Vagina (tissue), 2 donors: ENCODE measurements around the gene ZNF813. TPM values are rescaled to one million over a fixed set of nuclear protein-coding genes. Genes with fewer than 3 reads are reported as not detected.

ENCODE experiments used
- DNase-seq, 2 donors: peaks; one replicate each; pipeline ENCODE4 v3.0.0-alpha.2; 2017; ENCODE audit errors: extremely low spot score in 2 of 2
- H3K27ac ChIP-seq: fragments of 200-600 bp; sonication (generic); one replicate; pipeline ENCODE4 v1.5.1; 2019
- H3K27me3 ChIP-seq: fragments of 200-600 bp; sonication (generic); one replicate; pipeline ENCODE4 v1.5.1; 2019
- H3K36me3 ChIP-seq, 2 donors: fragments of 200-600 bp; sonication (generic); one replicate each; pipeline ENCODE4 v1.5.1; 2017 to 2019
- H3K4me1 ChIP-seq: fragments of 200-600 bp; sonication (generic); one replicate; pipeline ENCODE4 v1.5.1; 2019
- H3K4me3 ChIP-seq, 2 donors: fragments of 200-600 bp; sonication (generic); 1 replicate in 1 of 2; 2 replicates in 1 of 2; pipeline ENCODE4 v1.5.1; 2016 to 2019
- H3K9me3 ChIP-seq: fragments of 200-600 bp; sonication (generic); one replicate; pipeline ENCODE4 v1.5.1; 2019
- POLR2A ChIP-seq, 2 donors: fragments of 450-650 bp; IDR thresholded peaks; one replicate each; pipeline ENCODE4 v1.6.1; 2017; ENCODE audit warnings: antibody characterized with exemption in 2 of 2, mild to moderate bottlenecking in 2 of 2, moderate library complexity in 2 of 2
- POLR2AphosphoS5 ChIP-seq, 2 donors: sonication (generic); formaldehyde crosslinking; IDR thresholded peaks; one replicate each; pipeline ENCODE4 v1.9.0; 2017; ENCODE audit warnings: antibody characterized with exemption in 2 of 2, mild to moderate bottlenecking in 2 of 2, low read depth in 1 of 2; ENCODE audit not compliant: insufficient read depth in 1 of 2
- intact Hi-C: fragments of 100-400 bp; cut with DNase I; formaldehyde crosslinking; loops from one replicate; pipeline ENCODE4 v1.15.1; 2023
- total RNA-seq: library from RNA; depleted of rRNA; stranded (reverse); fragments of >200 nt; gene quantifications from one replicate; pipeline ENCODE4 v1.2.3, GENCODE V29; 2016
- TF ChIP-seq, protein P1 (sequence below), 3 experiments: fragments of 450-650 bp in 2 of 3; fragments of 200-600 bp in 1 of 3; sonication (generic) in 1 of 3; IDR thresholded peaks; one replicate each; pipeline ENCODE4 v1.5.1; 2017 to 2019; ENCODE audit warnings: antibody characterized with exemption in 3 of 3, mild to moderate bottlenecking in 2 of 3, moderate library complexity in 2 of 3

Gene ZNF813
- total RNA-seq, 1 donor from 2014 or later, result 4.2 TPM

DNA sequence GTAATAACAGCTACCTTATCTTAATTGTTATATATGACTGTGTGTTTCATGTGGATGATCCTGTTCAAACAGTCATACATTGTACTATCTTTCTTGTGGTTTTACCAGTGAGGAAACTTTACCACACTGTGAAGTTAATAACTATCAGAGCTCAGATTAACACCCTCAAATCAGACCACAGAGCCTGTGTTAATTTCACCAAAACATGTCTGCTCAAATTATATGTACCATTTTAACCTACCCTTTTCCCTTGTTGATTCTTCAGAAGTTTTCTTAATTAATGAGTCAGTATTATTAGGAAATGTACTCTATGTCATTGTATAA lies 68.7 kb downstream of the ZNF813 start:
- no peaks in the 10 kb centered on the region for H3K36me3 ChIP-seq
- peaks cover 8% of the 10 kb centered on the region for H3K4me1 ChIP-seq
- H3K27me3 ChIP-seq, result no peaks in the 10 kb centered on the region
- no peaks in the 10 kb centered on the region for H3K9me3 ChIP-seq
- H3K4me3 ChIP-seq, result no peak overlapping the region
- DNase-seq, result no peak
- TF ChIP-seq, protein P1, sequence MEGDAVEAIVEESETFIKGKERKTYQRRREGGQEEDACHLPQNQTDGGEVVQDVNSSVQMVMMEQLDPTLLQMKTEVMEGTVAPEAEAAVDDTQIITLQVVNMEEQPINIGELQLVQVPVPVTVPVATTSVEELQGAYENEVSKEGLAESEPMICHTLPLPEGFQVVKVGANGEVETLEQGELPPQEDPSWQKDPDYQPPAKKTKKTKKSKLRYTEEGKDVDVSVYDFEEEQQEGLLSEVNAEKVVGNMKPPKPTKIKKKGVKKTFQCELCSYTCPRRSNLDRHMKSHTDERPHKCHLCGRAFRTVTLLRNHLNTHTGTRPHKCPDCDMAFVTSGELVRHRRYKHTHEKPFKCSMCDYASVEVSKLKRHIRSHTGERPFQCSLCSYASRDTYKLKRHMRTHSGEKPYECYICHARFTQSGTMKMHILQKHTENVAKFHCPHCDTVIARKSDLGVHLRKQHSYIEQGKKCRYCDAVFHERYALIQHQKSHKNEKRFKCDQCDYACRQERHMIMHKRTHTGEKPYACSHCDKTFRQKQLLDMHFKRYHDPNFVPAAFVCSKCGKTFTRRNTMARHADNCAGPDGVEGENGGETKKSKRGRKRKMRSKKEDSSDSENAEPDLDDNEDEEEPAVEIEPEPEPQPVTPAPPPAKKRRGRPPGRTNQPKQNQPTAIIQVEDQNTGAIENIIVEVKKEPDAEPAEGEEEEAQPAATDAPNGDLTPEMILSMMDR (IDR thresholded peaks at IDR 0.05), result no peak
- TF ChIP-seq POLR2A (IDR thresholded peaks at IDR 0.05) (no peak), POLR2AphosphoS5 (IDR thresholded peaks at IDR 0.05; ENCODE audit: insufficient read depth in 1 of 2, low read depth in 1 of 2) (no peak)
- intact Hi-C loops, result no loop called here
- H3K27ac ChIP-seq, result no peak overlapping the region

DNA sequence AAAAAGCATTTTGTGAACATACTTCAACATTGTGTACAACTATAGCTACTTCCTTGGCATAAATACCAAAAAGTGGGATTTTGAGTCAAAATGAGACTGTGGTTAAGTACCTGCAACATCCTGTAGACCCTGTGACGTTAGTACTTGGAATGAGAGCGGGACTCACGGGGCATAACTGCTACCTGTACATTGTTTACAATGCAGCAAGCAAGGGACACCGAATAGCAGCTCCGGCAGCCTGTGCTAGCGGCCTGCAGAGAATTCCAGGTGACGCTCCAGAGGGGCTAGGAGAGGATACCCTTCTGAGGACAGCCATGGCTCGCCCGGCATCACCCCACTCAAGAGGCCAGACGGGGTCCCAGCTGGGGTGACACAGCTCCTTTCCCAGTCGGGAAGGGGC lies 69.6 kb downstream of the ZNF813 start:
- intact Hi-C loops, result no loop called here
- Histone ChIP-seq H3K9me3 (no peaks in the 10 kb centered on the region), H3K36me3 (peaks cover 0 to 4% of the 10 kb centered on the region in 2 donors), H3K27me3 (no peaks in the 10 kb centered on the region), H3K27ac (peak overlapping the region; percentile 81), H3K4me1 (peaks cover 8% of the 10 kb centered on the region), H3K4me3 (peak overlapping the region; percentile 67 to 68)
- TF ChIP-seq POLR2A (IDR thresholded peaks at IDR 0.05) (no peak), POLR2AphosphoS5 (IDR thresholded peaks at IDR 0.05; ENCODE audit: insufficient read depth in 1 of 2, low read depth in 1 of 2) (no peak)
- TF ChIP-seq, protein P1 (IDR thresholded peaks at IDR 0.05), result no peak
- no peak for DNase-seq

DNA sequence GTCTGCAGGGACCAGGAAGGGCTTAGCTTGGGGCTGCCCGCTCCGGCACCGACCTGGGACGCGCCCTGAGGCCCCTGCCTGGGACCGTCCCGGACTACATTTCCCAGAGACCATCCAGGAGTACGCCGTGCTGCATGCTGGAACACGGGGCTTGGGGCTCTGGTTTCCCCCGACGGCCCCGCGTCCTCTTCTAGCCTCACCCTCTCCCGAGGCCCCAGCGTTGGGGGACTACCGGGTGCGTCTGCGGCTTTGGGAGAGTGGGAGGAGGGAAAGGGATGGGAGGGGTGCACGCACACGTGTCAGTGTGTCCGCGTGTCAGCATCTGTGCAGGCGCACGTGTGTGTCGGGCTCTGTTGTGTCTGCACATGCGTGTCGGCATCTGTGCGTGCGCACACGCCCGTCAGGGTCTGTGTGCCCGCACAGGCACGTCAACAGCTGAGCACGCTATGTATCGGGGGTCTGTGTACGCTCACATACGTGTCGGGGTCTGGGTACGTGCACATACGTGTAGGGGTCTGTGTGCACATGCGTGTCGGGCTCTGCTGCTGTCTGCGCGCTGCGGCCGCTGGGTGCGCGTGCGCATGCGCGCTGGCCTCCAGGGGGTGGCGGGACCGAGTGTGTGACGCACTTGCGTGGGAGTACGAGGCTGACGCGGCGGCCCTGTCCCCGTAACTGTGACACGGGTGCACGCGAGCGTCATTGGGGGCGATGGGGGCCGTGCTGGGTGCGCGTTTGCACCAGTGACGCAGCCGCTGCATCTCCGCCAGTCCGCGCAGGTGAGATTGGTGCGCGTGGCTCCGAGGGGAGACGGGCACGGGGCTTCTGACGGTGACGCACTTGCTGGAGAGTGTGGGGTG lies 70.2 kb downstream of the ZNF813 start, which contains the start of gene ZNF331:
Gene ZNF331 (plus strand): TSS at position 625 of the 857 bp plus-strand sequence. CDS start 31,232 bp downstream, outside the sequence.
- H3K36me3 ChIP-seq, result peaks cover 0 to 4% of the 10 kb centered on the region in 2 donors
- H3K4me3 ChIP-seq, result peak within 1 kb of the TSS; percentile 67 to 68
- no peaks in the 10 kb centered on the region for H3K9me3 ChIP-seq
- peak within 1 kb of the TSS; percentile 81 for H3K27ac ChIP-seq
- TF ChIP-seq, protein P1 (IDR thresholded peaks at IDR 0.05), result peak in 1 of 3 experiments; percentile 44
- TF ChIP-seq POLR2AphosphoS5 (IDR thresholded peaks at IDR 0.05; ENCODE audit: insufficient read depth in 1 of 2, low read depth in 1 of 2) (peak; percentile 71 to 91), POLR2A (IDR thresholded peaks at IDR 0.05) (peak in 1 of 2 donors; percentile 54)
- no peaks in the 10 kb centered on the region for H3K27me3 ChIP-seq
- intact Hi-C loops, result no loop called here
- no peak for DNase-seq
- H3K4me1 ChIP-seq, result peaks cover 8% of the 10 kb centered on the region

DNA sequence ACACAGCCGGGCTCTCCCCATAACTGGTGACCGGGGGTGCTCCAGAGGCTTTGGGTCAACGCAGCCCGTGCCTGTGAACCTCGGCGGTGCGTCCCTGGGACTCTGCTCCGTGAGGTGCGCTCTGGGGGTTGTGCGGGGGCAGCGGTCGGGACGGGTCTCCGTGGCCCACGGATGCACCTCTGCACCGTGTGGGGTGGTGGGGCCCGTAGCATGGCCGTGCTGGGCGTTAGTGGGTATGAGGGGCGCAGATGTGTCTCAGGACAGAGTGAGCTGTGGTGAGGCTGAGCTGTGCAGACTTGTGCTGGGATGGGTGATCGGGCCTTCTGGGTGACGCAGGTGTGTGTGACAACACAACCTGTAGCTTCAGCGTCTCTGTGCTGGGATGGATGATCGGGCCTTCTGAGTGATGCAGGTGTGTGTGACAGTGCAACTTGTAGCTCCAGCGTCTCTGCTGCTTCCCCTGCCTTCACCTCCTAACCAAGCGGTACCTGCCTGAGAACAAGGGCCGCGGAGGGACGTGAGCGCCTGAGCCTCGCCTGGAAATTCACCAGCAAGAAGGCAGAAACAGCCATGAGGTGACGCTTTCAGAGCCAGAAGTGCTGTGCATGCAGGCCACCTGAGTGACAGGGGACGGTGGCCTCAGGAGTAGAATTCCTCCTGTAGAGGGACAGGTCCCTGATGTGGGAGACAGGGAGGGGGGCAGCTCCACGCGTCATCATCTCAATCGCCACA lies 71.0 kb downstream of the ZNF813 start:
- H3K27ac ChIP-seq, result peak overlapping the region; percentile 81
- DNase-seq, result no peak

More for the DNA sequence above, 71.0 kb downstream of the ZNF813 start:
- Histone ChIP-seq H3K4me3 (peak overlapping the region; percentile 67 to 68), H3K36me3 (peaks cover 0 to 4% of the 10 kb centered on the region in 2 donors), H3K4me1 (peaks cover 8% of the 10 kb centered on the region), H3K27me3 (no peaks in the 10 kb centered on the region), H3K9me3 (no peaks in the 10 kb centered on the region)
- TF ChIP-seq, protein P1 (IDR thresholded peaks at IDR 0.05), result no peak
- TF ChIP-seq POLR2AphosphoS5 (IDR thresholded peaks at IDR 0.05; ENCODE audit: insufficient read depth in 1 of 2, low read depth in 1 of 2) (no peak), POLR2A (IDR thresholded peaks at IDR 0.05) (no peak)
- intact Hi-C loops, result no loop called here
